Heart left ventricle (tissue), 16 donors: Measurements from ENCODE around the gene UVRAG. TPM values are rescaled to one million over a fixed set of nuclear protein-coding genes. Genes with fewer than 3 reads are reported as not detected.
"Not testable (repeated sequence)": the region's sequence is repeated elsewhere in the genome, so short reads cannot be mapped to it uniquely, and the experiment has no call there.

ENCODE experiments used
- ATAC-seq, 4 donors: fragments of 200-7000 bp; cut with Tn5 transposase; one replicate each; pipeline ENCODE4 v1.9.1; 2020 to 2022; ENCODE audit warnings: moderate library complexity in 4 of 4, mild to moderate bottlenecking in 3 of 4, moderate number of reproducible peaks in 1 of 4
- DNase-seq, 5 donors: peaks; one replicate each; pipeline ENCODE4 v3.0.0-alpha.2; 2020
- H3K27ac ChIP-seq, 12 donors: fragments of 200-600 bp; sonication (generic) in 4 of 12; one replicate each; pipeline versions ENCODE4 v1.5.0 to v1.8.0; 2016 to 2022; ENCODE audit warnings: mild to moderate bottlenecking in 2 of 12
- H3K27me3 ChIP-seq, 9 donors: fragments of 200-600 bp; sonication (generic) in 2 of 9; one replicate each; pipeline versions ENCODE4 v1.5.1 to v1.8.0; 2016 to 2022; ENCODE audit warnings: mild to moderate bottlenecking in 3 of 9
- H3K36me3 ChIP-seq, 9 donors: fragments of 200-600 bp; sonication (generic) in 2 of 9; one replicate each; pipeline versions ENCODE4 v1.5.0 to v1.8.0; 2018 to 2022; ENCODE audit warnings: mild to moderate bottlenecking in 2 of 9
- H3K4me1 ChIP-seq, 12 donors: fragments of 200-600 bp; sonication (generic) in 4 of 12; one replicate each; pipeline versions ENCODE4 v1.5.0 to v1.8.0; 2016 to 2022; ENCODE audit warnings: mild to moderate bottlenecking in 3 of 12
- H3K4me3 ChIP-seq, 12 donors: fragments of 200-600 bp; sonication (generic) in 4 of 12; one replicate each; pipeline versions ENCODE4 v1.5.0 to v1.8.0; 2017 to 2022; ENCODE audit warnings: mild to moderate bottlenecking in 9 of 12, moderate library complexity in 4 of 12
- H3K9me3 ChIP-seq, 12 donors: fragments of 200-600 bp; sonication (generic) in 4 of 12; one replicate each; pipeline versions ENCODE4 v1.5.0 to v1.8.0; 2016 to 2022; ENCODE audit warnings: mild to moderate bottlenecking in 1 of 12
- POLR2A ChIP-seq, 2 donors: fragments of 450-650 bp; IDR thresholded peaks; one replicate each; pipeline ENCODE4 v1.6.1; 2017; ENCODE audit warnings: antibody characterized with exemption in 2 of 2, mild to moderate bottlenecking in 2 of 2, moderate library complexity in 2 of 2
- WGBS, 4 donors: extraction: QIAGEN DNeasy Blood & Tissue Kit in 2 of 4; methylation state at CpG; one replicate each; pipeline versions ENCODE4 v1.1.5 to v1.1.7; 2013 to 2018; 5-methylcytosine and 5-hydroxymethylcytosine counted together
- intact Hi-C, 10 donors: fragments of 100-400 bp; cut with DNase I; formaldehyde crosslinking; loops; one replicate each; pipeline versions ENCODE4 v1.11.1 to v1.14.2; 2022
- polyA plus RNA-seq, 2 donors: library from polyadenylated mRNA; stranded (reverse); fragments of 200-250 nt; gene quantifications; one replicate each; pipeline ENCODE4 v1.2.3, GENCODE V29; 2013
- total RNA-seq, 9 donors: library from RNA; depleted of rRNA in 2 of 9; stranded (reverse); fragments of >200 nt in 2 of 9; fragmentation: NEBNext Ultra II Directional in 3 of 9; extraction: Animal tissue kit (Norgen Biotek cat#: 25700) in 3 of 9; gene quantifications; one replicate each; pipeline versions ENCODE4 v1.1.0 to v1.2.4, GENCODE V29; 2016 to 2023
- TF ChIP-seq, protein P1 (sequence below), 12 donors: fragments of 200-600 bp; sonication (generic) in 4 of 12; IDR thresholded peaks; one replicate each; pipeline versions ENCODE4 v1.5.0 to v1.8.0; 2018 to 2022; ENCODE audit warnings: antibody characterized with exemption in 12 of 12, mild to moderate bottlenecking in 5 of 12
- donor health status: ischemic (EF 13 %, LVEDD 7.1; RV severe dilation, severe dysfunction).
- donor health status: healthy with polysubstance abuse.
- donor health status: DM: no; HTN: yes; CAD: no.
- donor health status: DM: no; HTN: no; CAD: no.
- donor health status: ischemic (EF 25% LVEDD 6.9; RV normal size, moderate dysfunction).
- donor health status: ischemic (EF 25% LVEDD 5.7; RV mildly dilated, moderate dysfunction).
- donor health status: healthy.
- donor health status: DM: yes; HTN: yes; CAD: no.
- donor health status: ischemic (EF 35%, LVEDD 5.7; RV mildly dilated, moderate dysfunction).
- donor health status: nonischemic (EF 11% LVEDD 7.7; RV severe dilation, severe dysfunction).
- donor health status: DM: yes; HTN: yes; CAD: no.
- donor health status: PGD.
- donor health status: ischemic (EF 29% LVEDD 5.4; RV normal size, mild dysfunction).
- donor health status: nonischemic (EF 23%, LVEDD 6.1; RV moderate dilation, normal function).

The UVRAG gene
- total and polyA plus RNA-seq, 11 donors: 4.5 to 22.6 (median 15.0) TPM

DNA sequence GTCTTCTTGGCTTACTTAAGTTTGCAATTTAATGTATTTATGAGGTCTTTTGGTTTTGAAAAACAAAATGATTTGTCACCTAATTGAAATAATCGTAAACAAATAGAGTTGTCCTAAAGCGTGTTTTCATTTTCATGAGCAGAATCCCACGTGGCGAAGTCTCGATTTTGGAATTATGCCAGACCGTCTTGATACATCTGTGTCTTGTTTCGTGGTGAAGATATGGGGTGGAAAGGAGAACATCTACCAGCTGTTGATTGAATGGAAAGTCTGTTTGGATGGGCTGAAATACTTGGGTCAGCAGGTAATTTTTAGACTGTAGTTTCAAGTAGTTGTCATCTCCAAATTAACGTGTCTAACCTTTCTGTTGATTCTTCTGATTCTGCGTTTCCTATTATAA, 64.7 kb downstream of the UVRAG start:
- peaks cover 0 to 13% (median 4%) of the 10 kb centered on the region in 12 donors for H3K4me1 ChIP-seq
- H3K4me3 ChIP-seq: no peak overlapping the region
- peaks cover 0 to 26% (median 6%) of the 10 kb centered on the region in 9 donors for H3K36me3 ChIP-seq
- H3K27ac ChIP-seq: no peak overlapping the region
- no peaks in the 10 kb centered on the region for H3K27me3 ChIP-seq
- intact Hi-C loops: no loop called here
- 76 to 84% (median 80%) methylated on average over 9 of the region's 9 CpGs for WGBS, 4 donors
- ATAC-seq: no peak
- TF ChIP-seq POLR2A (IDR thresholded peaks at IDR 0.05): no peak
- TF ChIP-seq, protein P1, sequence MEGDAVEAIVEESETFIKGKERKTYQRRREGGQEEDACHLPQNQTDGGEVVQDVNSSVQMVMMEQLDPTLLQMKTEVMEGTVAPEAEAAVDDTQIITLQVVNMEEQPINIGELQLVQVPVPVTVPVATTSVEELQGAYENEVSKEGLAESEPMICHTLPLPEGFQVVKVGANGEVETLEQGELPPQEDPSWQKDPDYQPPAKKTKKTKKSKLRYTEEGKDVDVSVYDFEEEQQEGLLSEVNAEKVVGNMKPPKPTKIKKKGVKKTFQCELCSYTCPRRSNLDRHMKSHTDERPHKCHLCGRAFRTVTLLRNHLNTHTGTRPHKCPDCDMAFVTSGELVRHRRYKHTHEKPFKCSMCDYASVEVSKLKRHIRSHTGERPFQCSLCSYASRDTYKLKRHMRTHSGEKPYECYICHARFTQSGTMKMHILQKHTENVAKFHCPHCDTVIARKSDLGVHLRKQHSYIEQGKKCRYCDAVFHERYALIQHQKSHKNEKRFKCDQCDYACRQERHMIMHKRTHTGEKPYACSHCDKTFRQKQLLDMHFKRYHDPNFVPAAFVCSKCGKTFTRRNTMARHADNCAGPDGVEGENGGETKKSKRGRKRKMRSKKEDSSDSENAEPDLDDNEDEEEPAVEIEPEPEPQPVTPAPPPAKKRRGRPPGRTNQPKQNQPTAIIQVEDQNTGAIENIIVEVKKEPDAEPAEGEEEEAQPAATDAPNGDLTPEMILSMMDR (IDR thresholded peaks at IDR 0.05): no peak
- no peaks in the 10 kb centered on the region for H3K9me3 ChIP-seq
- DNase-seq: no peak

DNA sequence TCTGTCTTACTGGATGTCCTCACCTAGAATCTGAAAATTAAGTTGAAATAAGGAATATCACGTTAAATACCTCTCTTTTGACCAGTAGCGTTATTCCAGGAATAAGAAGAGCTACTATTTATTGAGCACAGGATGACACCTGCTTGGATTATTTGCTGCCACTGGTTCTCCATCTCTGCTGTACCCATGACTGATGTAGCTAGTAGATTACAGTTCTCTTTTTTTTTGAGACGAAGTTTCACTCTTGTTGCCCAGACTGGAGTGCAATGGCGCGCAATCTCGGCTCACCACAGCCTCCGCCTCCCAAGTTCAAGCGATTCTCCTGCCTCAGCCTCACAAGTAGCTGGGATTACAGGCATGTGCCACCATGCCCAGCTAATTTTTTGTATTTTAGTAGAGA, 65.3 kb downstream of the UVRAG start:
- ATAC-seq, H3K4me3 ChIP-seq, H3K27ac ChIP-seq, H3K27me3 ChIP-seq, DNase-seq, H3K9me3 ChIP-seq, intact Hi-C loops: not testable (repeated sequence)
- peaks cover 0 to 13% (median 3%) of the 10 kb centered on the region in 12 donors for H3K4me1 ChIP-seq
- 92 to 96% (median 96%) methylated on average over 8 of the region's 8 CpGs for WGBS, 4 donors
- peaks cover 0 to 26% (median 6%) of the 10 kb centered on the region in 9 donors for H3K36me3 ChIP-seq

DNA sequence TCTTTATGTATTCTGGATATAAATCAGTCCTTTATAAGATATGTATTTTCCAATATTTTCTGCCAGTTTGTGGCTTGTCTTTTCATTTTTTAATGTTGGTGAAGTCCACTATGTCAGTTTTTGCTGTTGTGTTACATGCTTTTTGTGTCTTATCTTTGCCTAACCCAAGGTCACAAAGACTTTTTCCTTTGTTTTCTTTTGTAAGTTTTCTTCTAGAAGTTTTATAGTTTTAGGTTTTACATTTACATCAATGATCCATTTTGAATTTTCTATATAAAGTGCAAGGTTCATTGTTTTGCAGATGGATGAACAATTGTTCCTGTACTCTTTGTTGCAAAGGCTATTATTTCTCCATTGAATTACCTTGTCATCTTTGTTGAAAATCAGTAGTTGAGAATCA, 69.3 kb downstream of the UVRAG start:
- Histone ChIP-seq H3K9me3 (no peaks in the 10 kb centered on the region), H3K27me3 (no peaks in the 10 kb centered on the region), H3K4me3 (no peak overlapping the region), H3K27ac (no peak overlapping the region), H3K4me1 (peaks cover 0 to 9% (median 0%) of the 10 kb centered on the region in 12 donors), H3K36me3 (peaks cover 0 to 35% (median 12%) of the 10 kb centered on the region in 9 donors)
- TF ChIP-seq POLR2A (IDR thresholded peaks at IDR 0.05): no peak
- TF ChIP-seq, protein P1 (IDR thresholded peaks at IDR 0.05): no peak
- intact Hi-C loops: no loop called here
- DNase-seq: no peak
- ATAC-seq: no peak

DNA sequence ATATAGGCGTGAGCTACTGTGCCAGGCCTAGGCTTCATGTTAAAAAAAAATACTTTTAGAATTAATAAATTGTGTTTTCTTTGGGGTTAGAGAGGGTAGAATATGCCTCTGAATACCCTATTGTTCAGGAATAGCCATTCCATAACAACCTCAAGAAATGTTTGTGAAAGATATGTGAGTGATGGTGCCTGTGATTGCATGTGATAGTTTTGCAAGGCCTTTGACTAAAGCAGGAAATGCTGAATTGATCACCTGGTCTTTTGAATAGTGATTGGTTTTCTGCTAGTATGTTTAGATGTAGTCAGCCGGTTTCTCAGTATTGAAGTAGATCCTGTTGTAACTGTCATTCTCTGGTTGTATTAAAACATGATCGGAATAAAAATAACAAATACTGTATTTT, 73.4 kb downstream of the UVRAG start:
- peaks cover 0 to 26% (median 12%) of the 10 kb centered on the region in 9 donors for H3K36me3 ChIP-seq
- no peak for TF ChIP-seq POLR2A (IDR thresholded peaks at IDR 0.05)
- TF ChIP-seq, protein P1 (IDR thresholded peaks at IDR 0.05): no peak
- H3K4me3 ChIP-seq: no peak overlapping the region
- H3K9me3 ChIP-seq: no peaks in the 10 kb centered on the region
- 96 to 100% (median 98%) methylated on average over 3 of the region's 3 CpGs for WGBS, 4 donors
- intact Hi-C loops: no loop called here
- no peaks in the 10 kb centered on the region for H3K27me3 ChIP-seq
- H3K4me1 ChIP-seq: peaks cover 0 to 40% (median under 1%) of the 10 kb centered on the region in 12 donors
- H3K27ac ChIP-seq: no peak overlapping the region
- DNase-seq (no peak), ATAC-seq (no peak)
